HG03442 (cell line): Measurements from ENCODE around the gene AKNA.

ENCODE experiments used
- ATAC-seq: cut with Tn5 transposase; IDR thresholded peaks from one replicate; pipeline ENCODE4 v1.9.1; 2021; ENCODE audit warnings: mild to moderate bottlenecking, moderate library complexity; ENCODE audit not compliant: unreplicated experiment

AKNA gene

DNA sequence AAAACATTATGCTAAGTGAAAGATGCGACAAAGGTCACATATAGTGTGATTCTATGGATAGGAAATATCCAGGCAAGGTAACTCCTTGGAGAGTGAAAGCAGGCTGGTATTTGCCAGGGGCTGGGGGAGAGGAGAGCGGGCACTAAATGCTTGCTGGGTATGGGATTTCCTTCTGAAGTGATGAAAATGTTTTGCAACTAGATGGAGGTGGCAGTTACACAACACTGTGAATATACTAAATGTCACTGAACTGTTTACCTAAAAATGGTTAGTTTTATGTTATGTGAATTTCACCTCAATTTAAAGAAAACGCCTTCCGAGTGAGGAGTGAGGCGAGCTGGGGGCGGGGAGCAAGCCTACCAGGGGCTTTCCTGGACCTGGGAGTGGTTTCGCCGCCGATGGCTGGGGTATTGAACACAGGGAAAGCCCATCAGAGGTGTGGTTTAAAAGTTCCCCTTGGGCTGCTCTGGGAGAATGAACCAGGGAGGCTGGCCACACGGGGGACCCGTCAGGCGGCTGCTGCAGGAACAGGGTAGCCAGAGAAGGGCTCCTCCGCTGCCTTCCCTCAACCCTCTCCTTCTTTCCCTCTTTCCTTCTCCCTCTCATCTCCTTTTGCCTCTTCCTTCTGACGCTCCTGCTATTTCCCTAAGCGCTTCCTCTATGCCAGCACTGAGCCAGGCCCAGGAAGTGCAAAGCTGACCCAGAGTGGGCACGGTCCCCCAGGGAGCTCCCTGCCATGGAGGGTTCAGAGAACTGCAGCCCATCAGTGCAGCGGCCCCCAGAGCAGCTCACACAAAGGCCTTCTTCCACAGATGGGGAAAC is 4.9 kb downstream of the AKNA start:
- peak; percentile 21 for ATAC-seq

DNA sequence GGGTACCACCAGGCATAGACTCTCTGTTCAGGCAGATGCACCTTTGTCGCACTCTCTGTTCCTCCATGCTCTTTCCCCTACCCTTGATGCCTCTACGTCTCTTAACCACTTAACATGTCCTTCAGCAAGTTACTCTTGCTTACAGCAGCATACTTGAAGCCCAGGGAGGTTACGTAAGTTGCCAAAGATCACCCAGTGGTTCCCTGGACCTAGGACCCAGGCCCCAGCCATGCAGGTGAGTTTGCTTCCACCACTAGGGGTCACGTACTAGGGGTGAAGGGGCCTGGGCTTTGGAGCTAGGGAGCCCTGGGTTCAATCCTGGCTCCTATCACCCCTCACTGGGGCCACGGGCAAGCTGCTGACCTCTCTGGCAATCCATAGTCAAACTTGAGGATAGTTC is 8.9 kb downstream of the AKNA start:
- no peak for ATAC-seq

DNA sequence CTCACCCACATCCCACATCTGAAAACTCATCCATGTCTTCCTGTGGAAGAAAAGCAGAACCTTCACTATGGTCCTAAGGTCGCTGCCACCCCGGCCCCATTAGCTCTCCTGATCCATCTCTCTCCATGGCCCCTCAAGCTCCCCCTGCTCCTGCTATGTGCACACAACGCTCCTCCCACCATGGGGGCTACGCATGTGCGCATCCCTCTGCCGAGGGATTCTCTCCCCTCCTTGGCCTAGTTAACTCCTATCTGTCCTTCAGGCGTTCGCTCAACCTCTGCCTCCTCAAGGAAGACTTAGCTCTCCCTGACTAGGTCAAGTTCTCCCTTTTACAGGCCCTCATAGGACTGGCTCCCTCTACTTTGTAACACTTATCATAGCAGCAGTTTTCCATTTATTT is 9.8 kb downstream of the AKNA start:
- ATAC-seq = no peak

DNA sequence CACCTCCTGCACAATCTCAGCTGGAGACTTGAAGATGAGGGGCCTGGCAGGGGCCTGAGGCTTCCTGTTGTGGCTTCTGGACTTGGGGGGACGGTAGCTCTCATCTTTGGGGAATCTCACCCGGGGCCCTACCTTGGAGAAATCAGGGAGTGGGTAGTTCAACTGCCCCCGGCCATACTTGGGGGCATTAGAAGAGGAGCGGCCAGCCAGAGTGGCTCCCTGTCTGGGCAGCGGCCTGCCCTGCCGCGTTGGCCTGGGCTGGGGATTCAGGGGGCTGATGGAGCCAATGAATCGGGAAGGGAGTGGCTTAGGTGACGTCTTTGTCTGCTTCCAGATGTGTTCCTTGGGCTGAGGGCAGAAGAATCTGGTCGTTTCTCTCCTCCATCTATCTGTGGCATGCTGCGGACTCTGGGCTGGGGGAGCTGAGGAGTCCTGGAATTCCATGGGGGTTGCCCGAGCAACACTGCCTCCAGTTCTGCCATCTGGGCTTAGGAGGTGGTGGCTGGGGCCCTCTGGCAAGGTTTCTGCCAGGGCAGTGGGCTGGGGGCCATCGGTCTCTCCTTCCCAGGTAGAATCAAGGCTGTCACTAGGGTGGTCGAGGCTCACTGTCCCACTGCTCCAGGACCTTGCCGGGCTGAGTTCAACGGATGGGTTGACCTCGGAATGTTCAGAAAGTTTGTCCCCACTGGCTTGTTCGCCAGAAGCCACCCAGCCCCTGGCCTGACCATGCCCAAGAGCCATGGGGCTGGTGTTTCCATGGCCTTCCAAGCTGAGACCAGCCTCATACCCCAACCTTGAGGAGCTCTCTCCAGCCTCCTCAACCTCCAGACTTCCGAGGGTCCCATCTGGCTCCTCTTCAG is 11.0 kb downstream of the AKNA start:
- no peak for ATAC-seq

DNA sequence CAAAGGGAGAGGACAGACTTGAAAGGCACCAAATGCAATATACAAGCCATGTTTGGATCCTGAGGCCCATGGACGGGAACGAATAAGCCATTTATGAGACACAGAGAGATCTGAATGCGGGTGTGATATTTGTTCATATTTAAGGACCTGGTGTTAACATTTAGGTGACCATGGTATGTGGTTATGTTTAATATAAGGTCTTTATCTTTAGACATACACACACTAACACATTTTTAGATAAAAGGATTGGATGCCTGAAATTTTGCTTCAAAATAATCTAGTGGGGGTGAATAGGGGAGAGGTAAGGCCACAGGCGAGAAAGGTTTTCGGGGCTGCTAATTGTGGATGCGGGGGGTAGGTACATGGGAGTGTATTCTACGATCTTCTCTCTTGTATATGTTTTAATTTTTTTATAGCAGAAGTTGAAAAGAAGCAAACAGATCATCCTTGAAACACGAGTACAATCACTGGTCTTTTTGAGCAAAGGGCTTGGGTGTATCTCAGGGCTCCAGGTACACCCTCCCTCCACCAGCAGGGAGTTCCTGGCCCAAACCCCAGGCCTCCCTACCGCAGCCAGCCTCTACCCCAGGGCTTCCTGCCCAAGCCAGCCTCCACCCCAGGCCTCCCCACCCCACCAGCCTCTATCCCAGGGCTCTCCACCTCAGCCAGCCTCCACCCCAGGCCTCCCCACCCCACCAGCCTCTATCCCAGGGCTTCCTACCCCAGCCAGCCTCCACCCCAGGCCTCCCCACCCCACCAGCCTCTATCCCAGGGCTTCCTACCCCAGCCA is 12.2 kb downstream of the AKNA start:
- no peak for ATAC-seq

DNA sequence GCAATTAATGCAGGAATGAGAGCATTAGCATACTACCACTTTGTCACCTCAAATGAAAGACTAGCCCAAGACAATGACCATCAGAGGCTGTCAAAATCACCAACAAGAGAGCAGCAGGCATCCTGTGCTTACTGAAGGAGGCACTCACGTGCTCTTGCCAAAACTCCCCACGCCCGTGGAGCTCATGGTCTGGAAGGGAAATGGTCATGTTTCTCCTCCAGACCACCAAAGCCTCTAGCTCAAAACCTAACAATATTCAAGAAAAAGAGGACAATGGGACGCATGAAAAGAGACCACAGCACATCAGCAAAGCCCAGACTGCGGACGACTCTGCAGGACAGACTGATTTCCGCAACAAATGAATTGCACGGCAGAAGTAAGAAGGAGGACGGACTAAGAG is 12.8 kb downstream of the AKNA start:
- ATAC-seq = no peak

DNA sequence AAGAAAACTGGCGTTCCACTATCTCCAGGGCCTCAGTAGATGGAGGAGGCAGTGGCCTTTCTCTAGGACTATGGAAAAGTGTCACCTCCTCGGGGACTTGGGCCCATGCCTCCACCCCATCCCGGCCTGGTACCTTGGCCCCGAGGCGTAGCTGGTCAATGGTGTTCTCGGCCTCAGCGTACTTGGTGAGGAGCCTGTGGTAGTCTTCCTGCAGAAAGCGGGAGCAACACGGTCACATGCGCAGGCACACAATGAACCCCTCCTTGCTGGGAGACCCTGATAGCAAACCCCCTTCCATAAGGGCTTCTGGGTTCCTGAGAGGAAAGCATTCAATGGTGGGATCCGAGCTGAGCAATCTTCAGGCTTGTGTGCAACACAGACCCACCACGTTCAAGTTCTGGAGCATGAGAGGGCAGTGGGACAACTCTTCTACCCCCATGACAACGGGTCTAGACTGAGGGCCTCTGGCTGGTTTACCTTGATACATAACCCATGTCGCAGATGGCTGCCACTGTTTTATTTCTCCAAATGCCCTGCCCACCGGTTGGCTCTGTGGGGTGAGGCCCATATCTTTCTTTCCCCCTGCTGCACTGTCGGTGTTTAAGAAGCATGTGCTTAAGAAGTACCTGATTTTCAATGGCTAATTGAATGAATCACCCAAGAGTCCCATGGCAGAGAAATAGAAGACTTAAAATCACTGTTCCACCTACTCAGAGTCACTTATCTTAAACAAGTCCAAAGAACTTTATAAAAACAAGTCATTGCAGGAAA is 13.6 kb downstream of the AKNA start:
- ATAC-seq = no peak

DNA sequence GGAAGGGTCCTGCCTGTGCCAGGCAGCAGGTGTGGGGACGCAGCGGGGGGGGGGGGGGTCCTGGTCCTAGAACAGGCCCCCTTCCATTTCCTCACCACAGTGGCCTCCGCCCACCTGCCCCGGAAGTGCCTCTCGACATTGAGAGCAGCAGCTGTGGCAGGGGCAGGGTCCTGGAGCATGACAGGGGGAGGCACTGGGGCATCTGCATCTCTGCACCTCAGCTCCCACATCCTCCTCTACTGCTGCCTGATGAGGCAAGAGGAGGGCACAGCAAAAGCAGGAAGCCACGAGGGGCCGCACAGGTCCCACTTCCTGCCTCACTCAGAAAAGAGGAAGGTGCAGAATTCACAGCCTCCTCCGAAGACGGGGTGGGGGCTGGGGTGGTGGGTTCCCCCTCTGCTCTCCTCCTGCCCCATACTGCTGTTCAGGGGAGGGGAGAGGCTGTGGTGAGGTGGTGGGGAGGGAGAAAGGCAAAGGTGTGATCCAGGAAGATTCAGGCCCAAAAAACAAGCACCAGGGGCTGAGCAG is 14.8 kb downstream of the AKNA start:
- peak; percentile 92 for ATAC-seq

DNA sequence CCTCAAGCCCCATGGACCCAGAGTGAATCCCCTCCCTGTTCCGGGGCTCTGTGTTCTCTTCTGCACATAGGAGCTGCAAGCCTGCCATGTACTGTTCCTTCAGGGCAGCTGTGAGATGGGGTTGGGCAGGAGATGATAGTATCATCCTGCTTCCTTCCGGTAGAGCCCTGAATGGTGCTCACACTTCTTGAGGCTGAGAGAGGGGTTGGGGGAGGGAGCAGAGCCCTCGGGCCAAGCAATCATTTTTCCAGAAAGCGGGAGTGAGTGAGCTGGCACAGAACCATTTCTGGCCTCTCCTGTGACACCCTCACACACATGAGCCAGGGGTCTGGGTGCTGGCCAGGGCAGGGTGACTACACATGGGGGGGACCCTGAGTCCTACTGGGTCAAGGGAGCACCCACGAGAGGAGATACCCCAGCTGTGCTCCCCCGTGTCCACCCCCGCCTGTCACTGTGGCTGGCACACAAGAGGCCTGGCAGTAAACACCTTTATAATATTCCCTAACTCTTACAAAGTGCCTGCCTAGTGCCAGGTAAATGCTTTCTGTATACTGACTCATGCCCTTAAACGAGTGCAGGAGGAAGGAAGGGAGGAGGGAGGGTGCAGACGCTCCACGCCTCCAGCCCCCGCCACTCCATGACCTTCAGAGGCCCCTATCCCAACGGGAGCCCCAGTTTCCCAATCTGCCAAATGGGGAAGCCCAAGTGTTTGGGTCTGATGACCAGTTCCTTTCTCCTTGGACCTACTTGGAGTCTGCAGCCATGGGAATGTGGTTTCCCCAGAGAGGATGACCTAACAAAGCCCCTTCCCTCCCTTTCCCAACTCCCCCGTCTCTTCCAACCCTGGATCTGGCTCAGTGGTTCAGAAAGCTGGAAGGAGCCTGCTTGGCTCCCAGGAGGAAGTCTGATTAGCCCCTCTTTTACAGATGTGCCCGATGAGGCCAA is 15.5 kb downstream of the AKNA start:
- ATAC-seq = no peak

DNA sequence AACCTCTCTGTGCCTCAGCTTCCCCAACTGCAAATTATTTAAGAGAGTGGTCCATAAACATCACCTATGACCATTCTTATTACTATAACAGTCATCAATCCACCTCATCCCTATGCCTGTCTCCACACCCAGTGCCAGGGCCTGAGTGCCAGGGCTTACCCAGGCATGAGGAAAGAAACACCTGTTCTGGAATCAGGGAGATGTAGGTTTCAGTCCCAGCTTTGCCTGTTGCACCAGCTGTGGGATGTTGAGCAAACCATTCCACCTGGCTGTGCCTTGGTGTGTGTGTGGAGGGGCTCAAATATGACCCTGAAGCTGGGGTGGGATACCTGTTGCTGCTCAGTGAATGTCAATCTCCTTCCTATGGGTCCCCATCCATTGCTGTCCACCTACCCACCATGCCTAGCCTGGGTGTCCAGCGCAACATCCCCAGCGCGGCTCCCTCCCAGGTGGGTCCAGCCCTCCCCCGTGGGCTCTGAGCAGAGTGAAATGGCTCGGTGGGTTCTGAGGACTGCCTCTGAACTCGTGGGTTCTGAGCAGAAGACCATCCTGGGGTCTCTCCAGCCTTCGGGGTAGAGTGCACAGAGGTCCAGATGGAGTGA is 16.3 kb downstream of the AKNA start:
- ATAC-seq = no peak

DNA sequence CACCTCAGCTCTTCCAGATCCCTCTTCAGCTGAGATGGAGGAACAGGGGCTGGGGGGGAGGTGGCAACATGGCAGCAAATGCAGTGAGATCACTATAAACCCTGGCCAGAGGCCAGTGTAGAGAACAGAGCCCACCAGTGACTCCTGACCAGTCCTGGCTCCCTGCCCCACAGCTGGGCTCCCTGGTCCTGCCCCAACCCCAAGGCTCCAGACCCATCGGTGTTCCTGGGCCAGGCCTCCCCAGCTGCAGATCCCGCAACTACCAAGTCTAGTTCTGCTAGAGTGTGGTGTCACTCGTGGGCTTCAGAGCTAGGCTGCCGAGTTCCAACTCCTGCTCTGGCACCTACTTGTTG is 16.8 kb downstream of the AKNA start:
- ATAC-seq = no peak

DNA sequence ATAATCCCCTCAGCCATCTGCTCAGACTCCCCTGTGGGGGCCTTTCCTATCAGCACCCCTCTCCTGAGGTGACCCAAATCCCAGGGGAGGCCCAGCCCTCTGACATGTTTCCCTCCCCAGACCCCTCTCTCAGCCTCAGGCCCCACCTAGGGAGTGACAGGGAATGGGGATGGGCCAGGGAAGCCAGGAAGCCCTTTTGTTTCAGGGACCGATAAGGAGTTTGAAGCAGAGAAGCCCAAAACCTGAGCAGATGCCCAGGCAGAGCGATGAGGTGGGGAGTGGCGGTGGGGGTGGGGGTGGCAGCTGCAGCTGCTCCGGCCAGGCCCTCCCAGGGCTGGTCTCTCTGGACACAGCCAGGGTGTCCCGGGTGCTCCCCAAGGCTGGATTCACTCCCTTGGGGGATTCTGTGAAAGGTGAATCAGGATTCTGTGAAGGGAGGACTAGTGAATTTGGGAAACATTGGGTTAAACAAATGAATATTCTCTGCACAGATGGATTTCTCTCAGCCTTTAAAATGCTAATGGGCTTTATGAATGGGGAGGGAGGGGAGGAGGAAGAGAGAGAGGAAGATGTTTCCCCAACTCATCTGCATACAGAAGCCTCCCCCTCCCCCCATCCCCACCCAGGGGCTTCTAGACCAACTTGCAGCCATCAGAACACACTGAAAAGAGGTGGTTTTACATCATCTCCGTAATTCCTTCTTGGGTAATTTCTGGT is 17.4 kb downstream of the AKNA start:
- ATAC-seq = no peak

DNA sequence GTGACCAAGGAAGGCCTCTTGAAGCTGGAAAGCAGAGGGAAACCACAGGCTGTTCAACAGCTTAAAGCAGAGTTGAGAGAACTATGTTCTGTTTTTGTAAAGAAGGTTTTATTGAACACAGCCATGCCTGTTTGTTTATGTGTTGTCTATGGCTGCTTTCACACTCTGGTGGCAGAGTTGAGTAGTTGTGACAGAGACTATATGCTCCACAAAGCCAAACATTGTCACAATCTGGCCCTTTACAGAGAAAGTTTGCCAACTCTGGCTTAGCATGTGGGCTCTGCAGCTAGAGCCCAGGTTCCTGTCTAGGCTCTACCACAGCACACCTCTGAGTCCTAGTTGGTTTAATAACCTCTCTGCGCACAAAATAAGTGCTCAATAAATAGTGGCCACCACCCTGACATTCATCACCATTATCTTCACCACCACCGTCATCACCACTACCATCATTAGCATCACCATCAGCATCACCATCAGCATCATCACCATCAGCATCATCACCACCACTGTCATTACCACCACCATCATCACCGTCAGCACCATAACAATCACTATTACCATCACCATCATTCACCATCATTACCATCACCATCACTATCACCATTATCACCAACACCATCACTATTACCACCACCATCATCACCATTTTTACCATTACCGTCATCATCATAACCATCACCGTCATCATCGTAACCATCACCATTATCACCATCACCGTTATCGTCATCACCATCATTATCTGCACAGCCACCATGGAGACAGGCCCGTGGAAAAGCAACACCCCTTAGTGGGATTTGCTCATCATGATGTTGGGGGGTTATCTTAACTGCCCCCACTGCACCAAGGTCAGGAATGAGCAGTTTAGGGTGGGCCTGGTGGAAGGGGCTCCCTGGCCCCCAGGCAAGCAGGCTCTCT is 18.3 kb downstream of the AKNA start:
- no peak for ATAC-seq

DNA sequence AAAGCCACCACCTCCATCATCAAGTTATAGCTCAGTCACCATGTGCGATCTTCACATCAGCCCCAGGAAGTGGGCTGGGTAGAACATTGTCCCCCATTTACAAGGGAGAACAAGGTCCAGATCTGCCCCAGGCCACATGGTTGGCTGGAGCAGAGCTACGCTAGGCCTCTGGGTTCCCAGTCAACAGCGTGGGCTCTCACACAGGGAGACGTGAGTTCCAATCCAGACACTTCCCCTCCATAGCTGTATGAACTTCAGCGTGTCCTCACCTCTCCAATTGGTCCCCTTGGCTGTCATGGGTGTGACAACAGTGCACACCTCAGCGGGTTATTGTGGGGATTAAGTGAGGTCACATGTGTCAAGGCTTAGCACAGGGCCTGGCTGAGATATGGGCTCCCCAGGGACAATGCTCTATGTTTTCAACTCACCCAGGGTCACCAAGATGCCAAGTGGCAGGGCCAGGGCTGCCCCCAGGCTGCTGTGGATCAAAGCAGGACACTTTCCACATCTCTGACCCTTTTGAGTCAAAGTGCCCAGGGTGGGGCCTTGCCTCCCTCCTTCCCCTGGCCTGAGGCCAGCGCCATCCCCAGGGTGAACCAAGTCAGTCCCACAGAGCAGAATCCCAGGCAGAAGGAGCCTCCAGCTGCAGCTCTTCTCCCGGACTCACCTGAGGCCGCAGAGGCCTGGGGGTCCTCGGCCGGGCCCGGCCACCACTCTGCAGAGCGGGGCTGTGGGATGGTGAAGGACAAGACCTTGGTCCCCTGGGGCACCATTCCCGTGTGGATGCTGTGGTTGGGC is 19.8 kb downstream of the AKNA start:
- ATAC-seq = no peak

DNA sequence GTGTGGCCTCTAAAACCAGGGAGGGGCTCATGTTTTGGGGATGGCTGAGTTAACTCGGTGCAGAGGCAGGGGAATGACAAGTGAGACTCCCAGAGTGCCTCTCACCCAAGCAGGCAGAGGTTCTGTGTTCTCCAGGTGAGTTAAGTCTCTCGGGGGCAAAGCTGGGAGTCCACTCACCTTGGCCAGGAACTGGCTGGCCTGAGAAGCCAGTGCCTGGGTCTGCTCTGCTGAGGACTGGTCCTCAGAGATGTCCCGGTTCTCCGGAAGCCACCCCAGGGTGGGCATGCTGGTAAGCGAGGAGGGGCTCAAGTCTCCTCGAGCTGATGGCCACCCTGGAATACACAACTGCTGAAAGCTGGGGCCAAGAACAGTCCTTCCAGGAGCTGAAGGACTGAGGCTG is 20.4 kb downstream of the AKNA start:
- ATAC-seq = no peak

DNA sequence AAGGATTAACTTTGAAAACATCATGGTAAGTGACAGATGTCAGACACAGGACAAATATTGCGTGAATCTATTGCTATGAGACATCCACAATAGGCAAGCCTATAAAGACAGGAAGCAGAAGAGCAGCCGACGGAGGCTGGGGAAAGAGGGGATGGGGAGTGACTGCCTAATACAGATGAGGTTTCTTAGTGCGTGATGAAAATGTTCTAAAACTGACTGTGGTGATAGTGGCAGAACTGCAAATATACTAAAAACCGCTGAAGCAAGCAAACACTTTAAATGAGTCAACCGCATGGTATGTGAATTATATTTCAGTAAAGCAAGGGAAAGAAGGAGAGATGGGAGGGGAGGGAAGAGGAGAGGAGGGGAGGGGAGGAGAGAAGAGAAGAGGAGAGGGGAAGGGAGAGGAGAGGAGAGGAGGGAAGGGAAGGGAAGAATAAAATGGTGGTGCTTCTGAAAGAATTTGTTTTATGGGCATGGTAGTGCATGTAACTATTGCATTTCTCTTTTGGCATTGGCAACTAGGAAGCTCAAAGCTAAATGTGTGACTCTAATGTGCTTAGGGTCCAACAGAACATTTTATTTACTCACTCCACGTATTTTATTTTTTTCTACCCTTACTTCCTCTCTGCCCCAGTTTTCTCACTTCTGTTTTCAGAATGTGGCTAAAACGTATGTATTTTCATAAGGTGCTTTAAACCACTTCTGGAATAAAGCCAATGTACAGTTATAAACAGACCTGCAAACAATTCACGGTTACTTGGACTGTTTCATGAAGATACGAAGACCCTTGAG is 21.3 kb downstream of the AKNA start:
- ATAC-seq = peak; percentile 55
